GM23338 (cell line): ENCODE measurements around the gene SEC14L1. TPM values are rescaled to one million over a fixed set of nuclear protein-coding genes. Genes with fewer than 3 reads are reported as not detected.

ENCODE experiments used
- ATAC-seq: fragments of 200-7000 bp; cut with Tn5 transposase; 3 replicates; pipeline ENCODE4 v1.9.1; 2020
- DNase-seq: peaks from one replicate; pipeline ENCODE4 v3.0.0-alpha.2; 2015; ENCODE audit warnings: low spot score
- H2AFZ ChIP-seq: fragments of 200-600 bp; sonication (generic); 2 replicates; pipeline ENCODE4 v1.8.0; 2016; ENCODE audit warnings: antibody characterized with exemption, mild to moderate bottlenecking, moderate library complexity
- H3F3A ChIP-seq: fragments of 200-600 bp; sonication (generic); replicated peaks from 2 replicates; pipeline ENCODE4 v1.8.0; 2017; ENCODE audit warnings: antibody characterized with exemption, mixed run types, low read depth
- H3K27ac ChIP-seq: fragments of 200-600 bp; sonication (generic); 2 replicates; pipeline ENCODE4 v1.6.1; 2016; ENCODE audit warnings: low read depth
- H3K27me3 ChIP-seq: fragments of 200-600 bp; sonication (generic); 2 replicates; pipeline ENCODE4 v1.8.0; 2016; ENCODE audit warnings: mild to moderate bottlenecking, mixed run types, moderate library complexity; ENCODE audit not compliant: insufficient read depth
- H3K36me3 ChIP-seq: fragments of 200-600 bp; sonication (generic); 2 replicates; pipeline ENCODE4 v1.8.0; 2016; ENCODE audit warnings: mild to moderate bottlenecking; ENCODE audit not compliant: insufficient read depth
- H3K4me1 ChIP-seq: fragments of 200-600 bp; sonication (generic); 2 replicates; pipeline ENCODE4 v1.8.0; 2016; ENCODE audit warnings: mild to moderate bottlenecking, moderate library complexity; ENCODE audit not compliant: insufficient read depth
- H3K4me2 ChIP-seq: fragments of 200-600 bp; sonication (generic); 2 replicates; pipeline ENCODE4 v1.7.1; 2017; ENCODE audit warnings: mixed run types
- H3K4me3 ChIP-seq: fragments of 200-600 bp; sonication (generic); 2 replicates; pipeline ENCODE4 v1.6.1; 2016; ENCODE audit warnings: mixed run types
- H3K79me2 ChIP-seq: fragments of 200-600 bp; sonication (generic); replicated peaks from 2 replicates; pipeline ENCODE4 v1.8.0; 2017; ENCODE audit warnings: mild to moderate bottlenecking; ENCODE audit not compliant: insufficient read depth
- H3K9me2 ChIP-seq: fragments of 200-600 bp; sonication (generic); 2 replicates; pipeline ENCODE4 v1.8.0; 2017; ENCODE audit not compliant: insufficient read depth
- H4K20me1 ChIP-seq: fragments of 200-600 bp; sonication (generic); replicated peaks from 2 replicates; pipeline ENCODE4 v1.8.0; 2017; ENCODE audit warnings: mild to moderate bottlenecking; ENCODE audit not compliant: insufficient read depth
- H3K27ac Mint-ChIP-seq: 2 replicates; pipeline ENCODE4 v1.8.0; 2020; ENCODE audit warnings: inconsistent platforms, mild to moderate bottlenecking, moderate library complexity, mixed read lengths
- H3K27me3 Mint-ChIP-seq: 3 replicates; pipeline ENCODE4 v1.8.0; 2022; ENCODE audit warnings: low read depth, mild to moderate bottlenecking, moderate library complexity, mixed read lengths, inconsistent platforms; ENCODE audit not compliant: insufficient read depth, poor library complexity
- H3K36me3 Mint-ChIP-seq: 3 replicates; pipeline ENCODE4 v1.8.0; 2021; ENCODE audit warnings: low read depth, mild to moderate bottlenecking, inconsistent platforms, moderate library complexity, mixed read lengths
- H3K4me1 Mint-ChIP-seq: 3 replicates; pipeline ENCODE4 v1.8.0; 2020; ENCODE audit warnings: mild to moderate bottlenecking, inconsistent platforms, mixed read lengths
- H3K4me3 Mint-ChIP-seq: 3 replicates; pipeline ENCODE4 v1.8.0; 2021; ENCODE audit warnings: moderate library complexity, mild to moderate bottlenecking, inconsistent platforms, mixed read lengths
- H3K9me3 Mint-ChIP-seq: 3 replicates; pipeline ENCODE4 v1.8.0; 2020; ENCODE audit warnings: moderate library complexity, mild to moderate bottlenecking, inconsistent platforms, mixed read lengths
- CREB1 ChIP-seq: fragments of 250-450 bp; sonication (Bioruptor Pico); IDR thresholded peaks from 2 replicates; pipeline ENCODE4 v1.5.0; 2020; ENCODE audit warnings: low read depth, mild to moderate bottlenecking, moderate library complexity
- CTCF ChIP-seq, 2 experiments: fragments of 200-600 bp in 1 of 2; sonication (generic) in 1 of 2; conservative IDR thresholded peaks; 2 replicates each; pipeline versions ENCODE4 v1.5.1 to v1.6.1; 2016 to 2017; ENCODE audit warnings: antibody characterized with exemption in 2 of 2, low read depth in 2 of 2, mild to moderate bottlenecking in 2 of 2, moderate library complexity in 1 of 2
- ETS1 ChIP-seq: IDR thresholded peaks from 2 replicates; pipeline ENCODE4 v1.6.1; 2016; ENCODE audit warnings: antibody characterized with exemption
- EZH2 ChIP-seq: fragments of 200-600 bp; sonication (generic); IDR thresholded peaks from one replicate; pipeline ENCODE4 v1.8.0; 2017; ENCODE audit warnings: antibody characterized with exemption, mild to moderate bottlenecking, low read depth; ENCODE audit not compliant: unreplicated experiment
- JUNB ChIP-seq: IDR thresholded peaks from one replicate; pipeline ENCODE4 v1.6.1; 2016; ENCODE audit warnings: antibody characterized with exemption; ENCODE audit not compliant: unreplicated experiment
- NANOG ChIP-seq: IDR thresholded peaks from 2 replicates; pipeline ENCODE4 v1.6.1; 2016; ENCODE audit warnings: antibody characterized with exemption, borderline replicate concordance
- ZNF114 ChIP-seq: fragments of 250-450 bp; sonication (Bioruptor Pico); IDR thresholded peaks from 2 replicates; pipeline ENCODE4 v1.5.0; 2020; ENCODE audit warnings: mild to moderate bottlenecking, moderate library complexity
- ZNF331 ChIP-seq: fragments of 250-450 bp; sonication (Bioruptor Pico); IDR thresholded peaks from 2 replicates; pipeline ENCODE4 v1.5.0; 2020; ENCODE audit warnings: low read depth, mild to moderate bottlenecking, moderate library complexity
- ZNF462 ChIP-seq: fragments of 250-450 bp; sonication (Bioruptor Pico); IDR thresholded peaks from 2 replicates; pipeline ENCODE4 v1.5.0; 2020; ENCODE audit warnings: mild to moderate bottlenecking, moderate library complexity
- polyA plus RNA-seq: library from polyadenylated mRNA; unstranded; fragments of >200 nt; fragmentation: Nextera tagmentation; extraction: Ambion mirVana; gene quantifications from 2 replicates; pipeline ENCODE4 v1.2.1, GENCODE V29; 2016
- total RNA-seq: library from RNA; depleted of rRNA; stranded (reverse); fragments of >200 nt; shearing (Covaris generic); gene quantifications from 2 replicates; pipeline ENCODE4 v1.2.3, GENCODE V29; 2014

Gene SEC14L1
- total and polyA plus RNA-seq, 2 experiments from 2014 or later: 26.8 to 54.8 TPM

GRCh38 chr17:77242118-77242851 lies 101.5 kb downstream of the SEC14L1 start:
- H3K27ac ChIP-seq: no peak overlapping the region
- no peaks in the 10 kb centered on the region for H3K36me3 ChIP-seq
- peaks cover 12% of the 10 kb centered on the region for H3K27me3 Mint-ChIP-seq
- no peak for DNase-seq
- peak; percentile 12; the same call in 2 of the 3 replicates for ATAC-seq
- H3K79me2 ChIP-seq: no peaks in the 10 kb centered on the region
- peaks cover 3% of the 10 kb centered on the region; the same call in 2 of the 3 replicates for H3K4me1 Mint-ChIP-seq
- no peak overlapping the region for H3K4me2 ChIP-seq
- no peaks in the 10 kb centered on the region for H3F3A ChIP-seq
- H3K4me1 ChIP-seq: no peaks in the 10 kb centered on the region
- H3K27me3 ChIP-seq: no peaks in the 10 kb centered on the region
- peak in 1 of 2 experiments; percentile 28; a peak in 2 of 4 replicates for TF ChIP-seq CTCF (conservative IDR thresholded peaks at IDR 0.05; ENCODE audit: low read depth in 2 of 2)
- TF ChIP-seq ZNF331 (CRISPR knock-in tag): no peak
- TF ChIP-seq ZNF114 (CRISPR knock-in tag): no peak
- TF ChIP-seq EZH2: no peak
- no peaks in the 10 kb centered on the region for H3K9me3 Mint-ChIP-seq
- H2AFZ ChIP-seq: peak overlapping the region; percentile 81; the same call in 1 of the 2 replicates
- H3K27ac Mint-ChIP-seq: no peak overlapping the region
- H4K20me1 ChIP-seq: no peaks in the 10 kb centered on the region
- H3K9me2 ChIP-seq: no peaks in the 10 kb centered on the region
- H3K4me3 Mint-ChIP-seq: no peak overlapping the region
- no peak overlapping the region for H3K4me3 ChIP-seq
- H3K36me3 Mint-ChIP-seq: no peaks in the 10 kb centered on the region

- peaks cover 3% of the 10 kb centered on the region; the same call in 2 of the 3 replicates for H3K4me1 Mint-ChIP-seq
- H3F3A ChIP-seq: no peaks in the 10 kb centered on the region
- H3K4me1 ChIP-seq: no peaks in the 10 kb centered on the region
- no peak overlapping the region for H3K4me3 ChIP-seq
- H3K4me2 ChIP-seq: no peak overlapping the region
- no peak overlapping the region for H3K27ac Mint-ChIP-seq
- ATAC-seq (no peak), DNase-seq (no peak)
- H3K36me3 Mint-ChIP-seq: no peaks in the 10 kb centered on the region
- no peaks in the 10 kb centered on the region for H3K9me2 ChIP-seq
- H3K79me2 ChIP-seq: no peaks in the 10 kb centered on the region
- H3K27me3 ChIP-seq: peaks cover 9% of the 10 kb centered on the region; the same call in 1 of the 2 replicates
- H3K4me3 Mint-ChIP-seq: no peak overlapping the region
- peaks cover 27% of the 10 kb centered on the region for H3K27me3 Mint-ChIP-seq
- no peaks in the 10 kb centered on the region for H4K20me1 ChIP-seq
- H3K9me3 Mint-ChIP-seq: no peaks in the 10 kb centered on the region
- no peaks in the 10 kb centered on the region for H3K36me3 ChIP-seq
- no peak overlapping the region for H2AFZ ChIP-seq
- H3K27ac ChIP-seq: no peak overlapping the region
- TF ChIP-seq ETS1: no peak
- no peak for TF ChIP-seq ZNF462 (CRISPR knock-in tag)
- no peak for TF ChIP-seq CREB1 (CRISPR knock-in tag)
- no peak for TF ChIP-seq JUNB
- no peak for TF ChIP-seq NANOG
Observed at GRCh38 chr17:77245162-77245926, 104.6 kb downstream of the SEC14L1 start.
